Lower leg skin (tissue), 3 donors: Measurements from ENCODE around the gene MCL1.

Source experiments
- POLR2A ChIP-seq, 2 donors: fragments of 450-650 bp; IDR thresholded peaks; one replicate each; pipeline ENCODE4 v1.6.1; 2016 to 2017; ENCODE audit warnings: antibody characterized with exemption in 2 of 2, mild to moderate bottlenecking in 1 of 2, moderate library complexity in 1 of 2
- TF ChIP-seq, protein P1 (sequence below), 3 donors: fragments of 450-650 bp; IDR thresholded peaks; one replicate each; pipeline ENCODE4 v1.5.1; 2016; ENCODE audit warnings: antibody characterized with exemption in 3 of 3, mild to moderate bottlenecking in 3 of 3, moderate library complexity in 2 of 3

DNA sequence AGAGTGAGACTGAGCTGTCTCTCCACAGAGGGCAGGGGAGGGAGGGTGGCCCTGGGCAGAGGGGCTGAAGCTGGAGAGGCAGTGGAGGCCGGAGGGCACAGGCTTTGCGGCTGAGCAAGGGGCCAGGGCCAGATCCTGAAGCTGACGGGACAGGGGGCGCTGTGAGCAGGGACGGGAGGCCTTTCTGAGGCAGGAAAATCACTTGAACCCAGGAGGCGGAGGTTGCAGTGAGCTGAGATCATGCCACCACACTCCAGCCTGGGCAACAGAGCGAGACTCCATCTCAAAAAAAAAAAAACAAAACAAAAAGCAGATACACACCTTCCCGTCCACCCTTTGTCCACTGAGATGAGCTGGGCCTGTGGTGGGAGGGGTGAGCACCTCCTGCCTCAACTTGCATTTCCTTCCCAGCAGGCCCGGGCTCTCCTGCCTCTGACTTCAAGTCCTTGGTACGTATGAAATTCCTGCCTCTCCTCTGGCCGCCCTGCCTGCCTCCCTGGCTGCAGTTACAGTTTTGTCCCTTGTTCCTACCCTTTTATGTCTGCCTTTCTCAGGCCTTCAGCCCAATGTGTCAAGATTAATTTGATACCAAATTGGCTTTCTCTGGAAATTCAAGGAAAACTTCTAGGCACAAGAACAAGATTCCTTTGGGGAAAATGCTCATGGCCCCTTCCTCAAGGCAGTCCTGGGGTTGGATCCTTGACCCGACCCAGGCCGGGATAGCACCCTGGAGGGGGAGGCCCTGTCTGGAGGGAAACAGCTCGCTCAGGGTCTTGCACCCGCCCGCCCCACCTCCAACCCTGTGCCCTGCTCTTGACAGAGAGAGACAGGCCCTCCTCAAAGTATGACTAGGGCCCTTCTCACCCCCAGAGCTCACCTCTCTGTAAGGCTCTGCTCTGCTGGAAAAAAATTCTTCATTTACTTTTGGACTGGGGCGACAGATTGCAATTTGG is 41.4 kb downstream of the MCL1 start:
- TF ChIP-seq, protein P1, sequence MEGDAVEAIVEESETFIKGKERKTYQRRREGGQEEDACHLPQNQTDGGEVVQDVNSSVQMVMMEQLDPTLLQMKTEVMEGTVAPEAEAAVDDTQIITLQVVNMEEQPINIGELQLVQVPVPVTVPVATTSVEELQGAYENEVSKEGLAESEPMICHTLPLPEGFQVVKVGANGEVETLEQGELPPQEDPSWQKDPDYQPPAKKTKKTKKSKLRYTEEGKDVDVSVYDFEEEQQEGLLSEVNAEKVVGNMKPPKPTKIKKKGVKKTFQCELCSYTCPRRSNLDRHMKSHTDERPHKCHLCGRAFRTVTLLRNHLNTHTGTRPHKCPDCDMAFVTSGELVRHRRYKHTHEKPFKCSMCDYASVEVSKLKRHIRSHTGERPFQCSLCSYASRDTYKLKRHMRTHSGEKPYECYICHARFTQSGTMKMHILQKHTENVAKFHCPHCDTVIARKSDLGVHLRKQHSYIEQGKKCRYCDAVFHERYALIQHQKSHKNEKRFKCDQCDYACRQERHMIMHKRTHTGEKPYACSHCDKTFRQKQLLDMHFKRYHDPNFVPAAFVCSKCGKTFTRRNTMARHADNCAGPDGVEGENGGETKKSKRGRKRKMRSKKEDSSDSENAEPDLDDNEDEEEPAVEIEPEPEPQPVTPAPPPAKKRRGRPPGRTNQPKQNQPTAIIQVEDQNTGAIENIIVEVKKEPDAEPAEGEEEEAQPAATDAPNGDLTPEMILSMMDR (IDR thresholded peaks at IDR 0.05), result no peak
- no peak for TF ChIP-seq POLR2A (IDR thresholded peaks at IDR 0.05)
